Left lung (tissue), 10 donors: ENCODE data around the gene ARHGEF4. TPM values are rescaled to one million over a fixed set of nuclear protein-coding genes. Genes with fewer than 3 reads are reported as not detected.

Experiments
- ATAC-seq: fragments of 200-7000 bp; cut with Tn5 transposase; one replicate; pipeline ENCODE4 v1.9.1; 2020; ENCODE audit warnings: moderate library complexity
- DNase-seq, 4 donors: peaks; one replicate each; pipeline ENCODE4 v3.0.0-alpha.2; 2013 to 2020
- H3K27ac ChIP-seq, 2 donors: fragments of 200-600 bp; sonication (generic) in 1 of 2; one replicate each; pipeline versions ENCODE4 v1.5.0 to v1.8.0; 2020 to 2021
- H3K27me3 ChIP-seq, 2 donors: fragments of 200-600 bp; sonication (generic) in 1 of 2; one replicate each; pipeline versions ENCODE4 v1.5.0 to v1.8.0; 2020 to 2021
- H3K36me3 ChIP-seq, 2 donors: fragments of 200-600 bp; sonication (generic) in 1 of 2; one replicate each; pipeline versions ENCODE4 v1.5.0 to v1.8.0; 2020 to 2021
- H3K4me1 ChIP-seq, 2 donors: fragments of 200-600 bp; one replicate each; pipeline ENCODE4 v1.8.0; 2021
- H3K4me3 ChIP-seq, 2 donors: fragments of 200-600 bp; sonication (generic) in 1 of 2; one replicate each; pipeline versions ENCODE4 v1.5.0 to v1.8.0; 2020 to 2021; ENCODE audit warnings: mild to moderate bottlenecking in 1 of 2
- H3K9me3 ChIP-seq, 2 donors: fragments of 200-600 bp; sonication (generic) in 1 of 2; one replicate each; pipeline versions ENCODE4 v1.5.0 to v1.8.0; 2020 to 2021
- CTCF ChIP-seq, 2 donors: fragments of 200-600 bp; sonication (generic) in 1 of 2; IDR thresholded peaks; one replicate each; pipeline versions ENCODE4 v1.5.0 to v1.8.0; 2021; ENCODE audit warnings: antibody characterized with exemption in 2 of 2
- intact Hi-C, 2 donors: fragments of 100-400 bp; cut with DNase I; formaldehyde crosslinking; loops; one replicate each; pipeline versions ENCODE4 v1.11.2 to v1.14.2; 2022
- polyA plus RNA-seq, 6 donors: library from polyadenylated mRNA; unstranded; fragments of 120-200 nt; gene quantifications; one replicate each; pipeline ENCODE4 v1.2.1, GENCODE V29; 2013; ENCODE audit not compliant: insufficient read length in 6 of 6
- total RNA-seq, 2 donors: library from RNA; stranded (reverse); fragmentation: NEBNext Ultra II Directional; extraction: Animal tissue kit (Norgen Biotek cat#: 25700); gene quantifications; one replicate each; pipeline ENCODE4 v1.2.1, GENCODE V29; 2021
- donor health status: DM: no; HTN: yes; CAD: no.
- donor health status: DM: no; HTN: no; CAD: no.

Gene ARHGEF4
- total and polyA plus RNA-seq, 8 donors = 1.7 to 4.3 (median 2.8) TPM

- no peak for DNase-seq
- Histone ChIP-seq H3K4me1 (peaks cover 0 to 8% of the 10 kb centered on the region in 2 donors), H3K27ac (no peak overlapping the region), H3K4me3 (no peak overlapping the region), H3K27me3 (peaks cover 9 to 50% of the 10 kb centered on the region in 2 donors), H3K36me3 (no peaks in the 10 kb centered on the region), H3K9me3 (peaks cover 0 to 6% of the 10 kb centered on the region in 2 donors)
- no peak for TF ChIP-seq CTCF (IDR thresholded peaks at IDR 0.05)
- ATAC-seq = no peak
- intact Hi-C loops = no loop called here
These were observed 195.7 kb downstream of the ARHGEF4 start for GRCh38 chr2:131032393-131032836.

- no peak overlapping the region for H3K27ac ChIP-seq
- H3K4me1 ChIP-seq = peaks cover 0 to 8% of the 10 kb centered on the region in 2 donors
- ATAC-seq (no peak), DNase-seq (peak in 1 of 4 donors; percentile 4)
- H3K27me3 ChIP-seq = peaks cover 9 to 63% of the 10 kb centered on the region in 2 donors
- TF ChIP-seq CTCF (IDR thresholded peaks at IDR 0.05) = no peak
- intact Hi-C loops = no loop called here
- H3K36me3 ChIP-seq = no peaks in the 10 kb centered on the region
- H3K4me3 ChIP-seq = no peak overlapping the region
- H3K9me3 ChIP-seq = no peaks in the 10 kb centered on the region
These were observed 197.0 kb downstream of the ARHGEF4 start for GRCh38 chr2:131033786-131034121.

- peak overlapping the region; percentile 7 to 13 for H3K4me3 ChIP-seq
- no peak for TF ChIP-seq CTCF (IDR thresholded peaks at IDR 0.05)
- ATAC-seq = peak; percentile 51
- intact Hi-C loops = no loop called here
- DNase-seq = peak in 2 of 4 donors; percentile 28 to 36
- no peaks in the 10 kb centered on the region for H3K9me3 ChIP-seq
- no peak overlapping the region for H3K27ac ChIP-seq
- peaks cover 0 to 8% of the 10 kb centered on the region in 2 donors for H3K4me1 ChIP-seq
- peaks cover 9 to 69% of the 10 kb centered on the region in 2 donors for H3K27me3 ChIP-seq
- H3K36me3 ChIP-seq = no peaks in the 10 kb centered on the region
These were observed 197.7 kb downstream of the ARHGEF4 start for GRCh38 chr2:131034122-131035051.

- H3K27ac ChIP-seq = no peak overlapping the region
- peaks cover 0 to 15% of the 10 kb centered on the region in 2 donors for H3K4me1 ChIP-seq
- peaks cover 15 to 78% of the 10 kb centered on the region in 2 donors for H3K27me3 ChIP-seq
- no peaks in the 10 kb centered on the region for H3K36me3 ChIP-seq
- DNase-seq (peak in 1 of 4 donors; percentile 18), ATAC-seq (no peak)
- no peaks in the 10 kb centered on the region for H3K9me3 ChIP-seq
- peak overlapping the region in 1 of 2 donors; percentile 2 for H3K4me3 ChIP-seq
- intact Hi-C loops = no loop called here
- TF ChIP-seq CTCF (IDR thresholded peaks at IDR 0.05) = no peak
These were observed 198.6 kb downstream of the ARHGEF4 start for GRCh38 chr2:131035112-131035825.

GRCh38 chr2:131035826-131036231 lies 199.1 kb downstream of the ARHGEF4 start:
- Histone ChIP-seq H3K27ac (no peak overlapping the region), H3K27me3 (peaks cover 21 to 84% of the 10 kb centered on the region in 2 donors), H3K4me1 (peaks cover 0 to 20% of the 10 kb centered on the region in 2 donors), H3K36me3 (no peaks in the 10 kb centered on the region), H3K9me3 (no peaks in the 10 kb centered on the region), H3K4me3 (no peak overlapping the region)
- ATAC-seq = no peak
- peak in 1 of 4 donors; percentile 19 for DNase-seq
- intact Hi-C loops = no loop called here
- no peak for TF ChIP-seq CTCF (IDR thresholded peaks at IDR 0.05)
